OCI-LY7 (cell line): ENCODE measurements around the gene CARMIL1. TPM values are rescaled to one million over a fixed set of nuclear protein-coding genes. Genes with fewer than 3 reads are reported as not detected.

ENCODE experiments used
- BruUV-seq: library from RNA; stranded (reverse); fragments of 400-500 nt; replicated peaks from 2 replicates; lab custom pipeline; 2021; lab: Mats Ljungman, UMichigan
- CTCF ChIA-PET: fragments of 300-600 bp; sonication (Branson Sonifier 250); formaldehyde crosslinking; loops from one replicate; lab custom pipeline; 2022; ENCODE audit warnings: antibody characterized with exemption; ENCODE audit not compliant: unreplicated experiment; lab: Charles Lee
- POLR2A ChIA-PET: fragments of 300-600 bp; sonication (Branson Sonifier 250); formaldehyde crosslinking; loops from one replicate; lab custom pipeline; 2022; ENCODE audit warnings: antibody characterized with exemption; lab: Charles Lee
- DNase-seq: peaks from one replicate; pipeline ENCODE4 v3.0.0-alpha.2; 2015; ENCODE audit warnings: low spot score
- H2AFZ ChIP-seq: fragments of 200-600 bp; sonication (generic), shearing (Covaris generic); 2 replicates; pipeline ENCODE4 v1.6.1; 2014; ENCODE audit warnings: mild to moderate bottlenecking, antibody characterized with exemption, low read length, moderate library complexity
- H3K27ac ChIP-seq: fragments of 200-600 bp; sonication (generic); 2 replicates; pipeline ENCODE4 v1.5.1; 2014; ENCODE audit warnings: mixed run types, low read depth, mild to moderate bottlenecking, moderate library complexity, low read length, inconsistent platforms; ENCODE audit not compliant: poor library complexity, severe bottlenecking
- H3K36me3 ChIP-seq: fragments of 200-600 bp; sonication (generic); 2 replicates; pipeline ENCODE4 v1.6.1; 2014; ENCODE audit warnings: mild to moderate bottlenecking, antibody characterized with exemption, low read length, moderate library complexity, mixed read lengths; ENCODE audit not compliant: insufficient read depth
- H3K4me1 ChIP-seq: fragments of 200-600 bp; sonication (generic); 2 replicates; pipeline ENCODE4 v1.5.1; 2014; ENCODE audit warnings: mild to moderate bottlenecking, low read length; ENCODE audit not compliant: insufficient read depth, poor library complexity, severe bottlenecking
- H3K4me2 ChIP-seq: fragments of 200-600 bp; sonication (generic); 2 replicates; pipeline ENCODE4 v1.6.1; 2014; ENCODE audit warnings: mild to moderate bottlenecking, low read length
- H3K4me3 ChIP-seq: fragments of 200-600 bp; sonication (generic); 2 replicates; pipeline ENCODE4 v1.5.1; 2014; ENCODE audit warnings: mild to moderate bottlenecking, low read depth, low read length; ENCODE audit not compliant: poor library complexity, severe bottlenecking
- H3K79me2 ChIP-seq: fragments of 200-600 bp; sonication (generic); 2 replicates; pipeline ENCODE4 v1.6.1; 2016; ENCODE audit warnings: low read depth, mild to moderate bottlenecking, low read length, moderate library complexity, mixed read lengths; ENCODE audit not compliant: insufficient read depth
- H3K9me2 ChIP-seq: fragments of 200-600 bp; sonication (generic); 2 replicates; pipeline ENCODE4 v1.6.1; 2016; ENCODE audit warnings: mild to moderate bottlenecking, low read length, mixed read lengths; ENCODE audit not compliant: insufficient read depth
- H3K9me3 ChIP-seq: fragments of 200-600 bp; sonication (generic); 2 replicates; pipeline ENCODE4 v1.6.1; 2014; ENCODE audit warnings: mild to moderate bottlenecking, mixed run types, low read length, mixed read lengths
- H4K20me1 ChIP-seq: fragments of 200-600 bp; sonication (generic); 2 replicates; pipeline ENCODE4 v1.6.1; 2014; ENCODE audit warnings: mild to moderate bottlenecking, antibody characterized with exemption, low read length, moderate library complexity, mixed read lengths; ENCODE audit not compliant: insufficient read depth
- CTCF ChIP-seq: fragments of 200-600 bp; sonication (generic); conservative IDR thresholded peaks from 2 replicates; pipeline ENCODE4 v1.5.1; 2014; ENCODE audit warnings: mild to moderate bottlenecking, antibody characterized with exemption, low read length, moderate library complexity, mixed read lengths
- EZH2phosphoT487 ChIP-seq: fragments of 200-600 bp; sonication (generic); IDR thresholded peaks from 2 replicates; pipeline ENCODE4 v1.6.1; 2018; ENCODE audit warnings: low read depth, borderline replicate concordance, mild to moderate bottlenecking, mixed run types, antibody characterized with exemption, low read length, moderate library complexity, mixed read lengths
- intact Hi-C: fragments of 100-400 bp; cut with micrococcal nuclease; formaldehyde crosslinking; loops from one replicate; pipeline ENCODE4 v1.10.0; 2022; ENCODE audit not compliant: unreplicated experiment
- total RNA-seq, 2 experiments: library from RNA; depleted of rRNA in 1 of 2; stranded (reverse); fragments of >200 nt in 1 of 2; shearing (Covaris generic) in 1 of 2; gene quantifications; 2 replicates each; pipeline ENCODE4 v1.2.3, GENCODE V29; 2014 to 2022

The CARMIL1 gene
- total RNA-seq, 2 experiments from 2014 or later = 25.5 to 40.1 TPM

- DNase-seq = peak; percentile 77
- Histone ChIP-seq H4K20me1 (peaks cover 6% of the 10 kb centered on the region; the same call in 1 of the 2 replicates), H2AFZ (no peak overlapping the region), H3K9me3 (no peaks in the 10 kb centered on the region), H3K36me3 (no peaks in the 10 kb centered on the region), H3K4me1 (peaks cover 99% of the 10 kb centered on the region), H3K4me3 (peak overlapping the region; percentile 56), H3K4me2 (peak overlapping the region; percentile 84), H3K9me2 (no peaks in the 10 kb centered on the region), H3K27ac (peak overlapping the region; percentile 64), H3K79me2 (peaks cover 97% of the 10 kb centered on the region; the same call in 1 of the 2 replicates)
- ChIA-PET POLR2A (interaction anchor here (0.7 kb wide), 1 partner anchor 21 kb away, joined by 4 read pairs; no protein-coding TSS in a partner anchor), CTCF (no interaction called here)
- no TSS peak for BruUV-seq
- no peak for TF ChIP-seq EZH2phosphoT487
- TF ChIP-seq CTCF = no peak
- intact Hi-C loops = no loop called here
These were observed 132.3 kb downstream of the CARMIL1 start for GRCh38 chr6:25411316-25411950.

- no peaks in the 10 kb centered on the region for H3K9me2 ChIP-seq
- H2AFZ ChIP-seq = no peak overlapping the region
- DNase-seq = peak; percentile 51
- no peak overlapping the region for H3K27ac ChIP-seq
- peak overlapping the region; percentile 23 for H3K4me3 ChIP-seq
- H3K4me2 ChIP-seq = peak overlapping the region; percentile 84
- ChIA-PET CTCF (interaction anchor here (0.8 kb wide), 1 partner anchor 36 kb away, joined by 3 read pairs; no protein-coding TSS in a partner anchor), POLR2A (interaction anchor here (0.5 to 3.9 kb wide), 17 partner anchors 9 to 136 kb away, joined by 3 to 38 read pairs (median 4); no protein-coding TSS in a partner anchor)
- H4K20me1 ChIP-seq = peaks cover 6% of the 10 kb centered on the region; the same call in 1 of the 2 replicates
- peaks cover 93% of the 10 kb centered on the region for H3K4me1 ChIP-seq
- TF ChIP-seq EZH2phosphoT487 (no peak), CTCF (no peak)
- H3K36me3 ChIP-seq = peaks cover 5% of the 10 kb centered on the region; the same call in 1 of the 2 replicates
- H3K9me3 ChIP-seq = no peaks in the 10 kb centered on the region
- peaks cover 92% of the 10 kb centered on the region; the same call in 1 of the 2 replicates for H3K79me2 ChIP-seq
- no TSS peak for BruUV-seq
- intact Hi-C loops = no loop called here
These were observed 134.2 kb downstream of the CARMIL1 start for GRCh38 chr6:25413207-25413905.
